GM12878 (cell line): ENCODE data around the gene SECTM1. TPM values are rescaled to one million over a fixed set of nuclear protein-coding genes. Genes with fewer than 3 reads are reported as not detected.

Experiments
- ASH2L ChIP-seq: fragments of 300-600, 200-600 bp; sonication (generic); IDR thresholded peaks from 2 replicates; pipeline ENCODE4 v1.6.1; 2017; ENCODE audit warnings: low read depth, mild to moderate bottlenecking, borderline replicate concordance
- BCL3 ChIP-seq: IDR thresholded peaks from 2 replicates; pipeline ENCODE4 v1.6.1; 2011; ENCODE audit warnings: borderline replicate concordance, low read depth, mild to moderate bottlenecking, moderate library complexity, low read length; ENCODE audit not compliant: insufficient read depth, poor library complexity, severe bottlenecking
- CBFB ChIP-seq: IDR thresholded peaks from 2 replicates; pipeline ENCODE4 v1.6.1; 2016; ENCODE audit warnings: antibody characterized with exemption, low read depth
- CBX5 ChIP-seq: sonication (generic); IDR thresholded peaks from 2 replicates; pipeline ENCODE4 v1.6.1; 2016; ENCODE audit warnings: low read depth, moderate library complexity, mild to moderate bottlenecking, inconsistent platforms
- CEBPZ ChIP-seq: fragments of 150-350 bp; IDR thresholded peaks from 2 replicates; pipeline ENCODE4 v1.6.1; 2016; ENCODE audit warnings: low read depth, low read length
- EGR1 ChIP-seq, 2 experiments: IDR thresholded peaks; 1 replicate in 1 of 2; 2 replicates in 1 of 2; pipeline ENCODE4 v1.6.1; 2011 to 2012; ENCODE audit warnings: low read depth in 2 of 2, low read length in 2 of 2, borderline replicate concordance in 1 of 2, mild to moderate bottlenecking in 1 of 2, moderate library complexity in 1 of 2
- IRF4 ChIP-seq: IDR thresholded peaks from 2 replicates; pipeline ENCODE4 v1.6.1; 2011; ENCODE audit warnings: low read depth, low read length
- JUNB ChIP-seq: IDR thresholded peaks from 2 replicates; pipeline ENCODE4 v1.6.1; 2016; ENCODE audit warnings: antibody characterized with exemption, mild to moderate bottlenecking
- NFYB ChIP-seq: IDR thresholded peaks from 2 replicates; pipeline ENCODE4 v1.6.1; 2011; ENCODE audit warnings: low read depth, mild to moderate bottlenecking, low read length, improper control_type of control experiment, moderate library complexity; ENCODE audit not compliant: insufficient read depth
- NRF1 ChIP-seq: conservative IDR thresholded peaks from 2 replicates; pipeline ENCODE4 v1.6.1; 2011; ENCODE audit warnings: mild to moderate bottlenecking, low read depth, low read length, improper control_type of control experiment
- RBBP5 ChIP-seq: fragments of 200-600 bp; sonication (generic); conservative IDR thresholded peaks from 2 replicates; pipeline ENCODE4 v1.6.1; 2016
- REST ChIP-seq: IDR thresholded peaks from 2 replicates; pipeline ENCODE4 v1.6.1; 2012; ENCODE audit warnings: mild to moderate bottlenecking, low read depth, low read length
- SREBF2 ChIP-seq: IDR thresholded peaks from 2 replicates; pipeline ENCODE4 v1.6.1; 2012; ENCODE audit warnings: mild to moderate bottlenecking, low read length
- YY1 ChIP-seq: IDR thresholded peaks from 2 replicates; pipeline ENCODE4 v1.6.1; 2011; ENCODE audit warnings: low read depth, mild to moderate bottlenecking, low read length
- ZBED1 ChIP-seq: IDR thresholded peaks from 2 replicates; pipeline ENCODE4 v1.6.1; 2016; ENCODE audit warnings: borderline replicate concordance
- ZBTB11 ChIP-seq: fragments of 450-650 bp; formaldehyde crosslinking; IDR thresholded peaks from 2 replicates; pipeline ENCODE4 v1.5.0; 2022; ENCODE audit warnings: mild to moderate bottlenecking, missing genetic modification characterization
- ZNF24 ChIP-seq: fragments of 450-650 bp; IDR thresholded peaks from 2 replicates; pipeline ENCODE4 v1.6.1; 2017; ENCODE audit warnings: antibody characterized with exemption, mild to moderate bottlenecking
- polyA plus RNA-seq, 11 experiments: library from polyadenylated mRNA; depleted of rRNA in 4 of 11; unstranded in 6 of 11; stranded (reverse) in 5 of 11; fragments of >200 nt; fragmentation: Nextera tagmentation in 4 of 11; fragmentation: Illumina TruSeq in 1 of 11; extraction: Ambion mirVana in 4 of 11; extraction: Trizol in 1 of 11; gene quantifications; 1 replicate in 1 of 11; 2 replicates in 10 of 11; pipeline versions ENCODE4 v1.2.1 to v1.2.3, GENCODE V29; 2011 to 2016; ENCODE audit warnings: inconsistent platforms in 2 of 11, missing spikeins in 2 of 11, low read depth in 1 of 11
- total RNA-seq, 4 experiments: library from RNA; depleted of rRNA in 3 of 4; stranded (reverse); fragments of >200 nt in 3 of 4; fragmentation: Illumina TruSeq in 1 of 4; extraction: Trizol in 1 of 4; gene quantifications; 2 replicates each; pipeline versions ENCODE4 v1.2.1 to v1.2.3, GENCODE V29; 2013 to 2021

Gene SECTM1
- total and polyA plus RNA-seq, 10 of the 15 experiments (the other 5 are each of a cell fraction or from before 2014, with no cell fraction given) = 0.10 to 0.13 (median 0.12) TPM; not detected in 7

- no peak for TF ChIP-seq REST
- TF ChIP-seq CBFB = peak; percentile 74; the same call in 1 of the 2 replicates
- TF ChIP-seq BCL3 = peak; percentile 40
- no peak for TF ChIP-seq SREBF2
- no peak for TF ChIP-seq ZBED1
- TF ChIP-seq NRF1 = 0 out of 2 replicates have a peak, but pooled peaks have one; percentile 10
- TF ChIP-seq JUNB = peak; percentile 40; the same call in 1 of the 2 replicates
- TF ChIP-seq RBBP5 = no peak
- no peak; the same call in 1 of the 2 replicates for TF ChIP-seq ASH2L
- 0 out of 2 replicates have a peak, but pooled peaks have one; percentile 29 for TF ChIP-seq ZNF24
- no peak for TF ChIP-seq CBX5
- TF ChIP-seq CEBPZ = no peak
- no peak for TF ChIP-seq NFYB
- TF ChIP-seq EGR1 (IDR thresholded peaks at IDR 0.05; ENCODE audit: borderline replicate concordance in 1 of 2, low read depth in 2 of 2, low read length in 2 of 2) = 0 out of 3 replicates have a peak, but pooled peaks of 1 of the 2 experiments have one; percentile 14
- no peak for TF ChIP-seq YY1
- TF ChIP-seq IRF4 = 0 out of 2 replicates have a peak, but pooled peaks have one; percentile 47
- no peak for TF ChIP-seq ZBTB11 (CRISPR knock-in tag)
These were observed 35.6 kb downstream of the SECTM1 start (continued) for GRCh38 chr17:82297714-82298537.
